ENCODE measurements around the gene ZNF57.

- TF ChIP-seq CTCF (IDR thresholded peaks at IDR 0.05 in 8 of 11, conservative IDR thresholded peaks at IDR 0.05 in 3 of 11), result peak in 1 of 11 experiments; percentile 36
- peak in 2 of 3 donors; percentile 17 to 22 for TF ChIP-seq POLR2A (IDR thresholded peaks at IDR 0.05)
- peak; percentile 56 to 81 (median 78) for TF ChIP-seq POLR2AphosphoS5 (IDR thresholded peaks at IDR 0.05)
These were observed at the start of gene ZNF57 for GRCh38 chr19:2900296-2901252.
